ENCODE data around the gene NCS1.

Gene NCS1

GRCh38 chr9:130237076-130237475 is 64.9 kb downstream of the NCS1 start:
- no peaks in the 10 kb centered on the region for H3K27me3 ChIP-seq (ENCODE audit: control insufficient read depth, insufficient read depth, low read length)
- no peaks in the 10 kb centered on the region for H3K4me1 ChIP-seq (ENCODE audit: control insufficient read depth, low read depth, low read length)
- no peak overlapping the region for H3K4me3 ChIP-seq (ENCODE audit: low read length)
- no peak overlapping the region for H3K27ac ChIP-seq (ENCODE audit: low read length)
- peaks cover 4% of the 10 kb centered on the region for H3K36me3 ChIP-seq (ENCODE audit: control insufficient read depth, low read depth, low read length)
- H3K9me3 ChIP-seq (ENCODE audit: control insufficient read depth, low read depth, low read length) = no peaks in the 10 kb centered on the region
- H3K9ac ChIP-seq (ENCODE audit: low read length) = no peak overlapping the region

GRCh38 chr9:130237763-130238524 is 65.7 kb downstream of the NCS1 start:
- Histone ChIP-seq H3K36me3 (ENCODE audit: control insufficient read depth, low read depth, low read length) (peaks cover 4% of the 10 kb centered on the region), H3K9ac (ENCODE audit: low read length) (no peak overlapping the region), H3K9me3 (ENCODE audit: control insufficient read depth, low read depth, low read length) (no peaks in the 10 kb centered on the region), H3K4me1 (ENCODE audit: control insufficient read depth, low read depth, low read length) (peaks cover 3% of the 10 kb centered on the region), H3K27ac (ENCODE audit: low read length) (no peak overlapping the region), H3K4me3 (ENCODE audit: low read length) (no peak overlapping the region), H3K27me3 (ENCODE audit: control insufficient read depth, insufficient read depth, low read length) (peaks cover 4% of the 10 kb centered on the region)

- H3K9me3 ChIP-seq (ENCODE audit: control insufficient read depth, low read depth, low read length) = no peaks in the 10 kb centered on the region
- no peak overlapping the region for H3K27ac ChIP-seq (ENCODE audit: low read length)
- H3K4me3 ChIP-seq (ENCODE audit: low read length) = no peak overlapping the region
- H3K36me3 ChIP-seq (ENCODE audit: control insufficient read depth, low read depth, low read length) = peaks cover under 1% of the 10 kb centered on the region
- peaks cover 5% of the 10 kb centered on the region for H3K4me1 ChIP-seq (ENCODE audit: control insufficient read depth, low read depth, low read length)
- no peak overlapping the region for H3K9ac ChIP-seq (ENCODE audit: low read length)
- peaks cover 6% of the 10 kb centered on the region for H3K27me3 ChIP-seq (ENCODE audit: control insufficient read depth, insufficient read depth, low read length)
Measured at GRCh38 chr9:130239363-130239695, 67.1 kb downstream of the NCS1 start.

GRCh38 chr9:130239741-130240241 is 67.6 kb downstream of the NCS1 start:
- Histone ChIP-seq H3K27me3 (ENCODE audit: control insufficient read depth, insufficient read depth, low read length) (peaks cover 6% of the 10 kb centered on the region), H3K9ac (ENCODE audit: low read length) (no peak overlapping the region), H3K4me3 (ENCODE audit: low read length) (no peak overlapping the region), H3K9me3 (ENCODE audit: control insufficient read depth, low read depth, low read length) (no peaks in the 10 kb centered on the region), H3K4me1 (ENCODE audit: control insufficient read depth, low read depth, low read length) (peaks cover 5% of the 10 kb centered on the region), H3K27ac (ENCODE audit: low read length) (no peak overlapping the region), H3K36me3 (ENCODE audit: control insufficient read depth, low read depth, low read length) (no peaks in the 10 kb centered on the region)

- Histone ChIP-seq H3K27me3 (ENCODE audit: control insufficient read depth, insufficient read depth, low read length) (peaks cover 6% of the 10 kb centered on the region), H3K27ac (ENCODE audit: low read length) (no peak overlapping the region), H3K9me3 (ENCODE audit: control insufficient read depth, low read depth, low read length) (no peaks in the 10 kb centered on the region), H3K4me3 (ENCODE audit: low read length) (no peak overlapping the region), H3K9ac (ENCODE audit: low read length) (no peak overlapping the region), H3K4me1 (ENCODE audit: control insufficient read depth, low read depth, low read length) (peaks cover 5% of the 10 kb centered on the region), H3K36me3 (ENCODE audit: control insufficient read depth, low read depth, low read length) (no peaks in the 10 kb centered on the region)
Measured at GRCh38 chr9:130240410-130241197, 68.4 kb downstream of the NCS1 start.

GRCh38 chr9:130241198-130241535 is 69.0 kb downstream of the NCS1 start:
- Histone ChIP-seq H3K36me3 (ENCODE audit: control insufficient read depth, low read depth, low read length) (no peaks in the 10 kb centered on the region), H3K4me3 (ENCODE audit: low read length) (no peak overlapping the region), H3K4me1 (ENCODE audit: control insufficient read depth, low read depth, low read length) (peaks cover 5% of the 10 kb centered on the region), H3K27me3 (ENCODE audit: control insufficient read depth, insufficient read depth, low read length) (peaks cover 6% of the 10 kb centered on the region), H3K27ac (ENCODE audit: low read length) (no peak overlapping the region), H3K9ac (ENCODE audit: low read length) (no peak overlapping the region), H3K9me3 (ENCODE audit: control insufficient read depth, low read depth, low read length) (no peaks in the 10 kb centered on the region)

- H3K36me3 ChIP-seq (ENCODE audit: control insufficient read depth, low read depth, low read length) = no peaks in the 10 kb centered on the region
- peak overlapping the region; percentile 35 for H3K4me3 ChIP-seq (ENCODE audit: low read length)
- H3K27me3 ChIP-seq (ENCODE audit: control insufficient read depth, insufficient read depth, low read length) = peaks cover 6% of the 10 kb centered on the region
- no peak overlapping the region for H3K9ac ChIP-seq (ENCODE audit: low read length)
- peaks cover 5% of the 10 kb centered on the region for H3K4me1 ChIP-seq (ENCODE audit: control insufficient read depth, low read depth, low read length)
- H3K9me3 ChIP-seq (ENCODE audit: control insufficient read depth, low read depth, low read length) = no peaks in the 10 kb centered on the region
- no peak overlapping the region for H3K27ac ChIP-seq (ENCODE audit: low read length)
Measured at GRCh38 chr9:130242270-130243014, 70.2 kb downstream of the NCS1 start.

GRCh38 chr9:130243015-130243881 is 71.0 kb downstream of the NCS1 start:
- peak overlapping the region; percentile 35 for H3K4me3 ChIP-seq (ENCODE audit: low read length)

GRCh38 chr9:130243882-130244170 is 71.6 kb downstream of the NCS1 start:
- Histone ChIP-seq H3K9me3 (ENCODE audit: control insufficient read depth, low read depth, low read length) (no peaks in the 10 kb centered on the region), H3K36me3 (ENCODE audit: control insufficient read depth, low read depth, low read length) (no peaks in the 10 kb centered on the region), H3K4me3 (ENCODE audit: low read length) (no peak overlapping the region), H3K27me3 (ENCODE audit: control insufficient read depth, insufficient read depth, low read length) (peaks cover 6% of the 10 kb centered on the region), H3K27ac (ENCODE audit: low read length) (no peak overlapping the region), H3K9ac (ENCODE audit: low read length) (no peak overlapping the region), H3K4me1 (ENCODE audit: control insufficient read depth, low read depth, low read length) (peaks cover 5% of the 10 kb centered on the region)

More at GRCh38 chr9:130243015-130243881, 71.0 kb downstream of the NCS1 start:
- Histone ChIP-seq H3K4me1 (ENCODE audit: control insufficient read depth, low read depth, low read length) (peaks cover 5% of the 10 kb centered on the region), H3K36me3 (ENCODE audit: control insufficient read depth, low read depth, low read length) (no peaks in the 10 kb centered on the region), H3K9ac (ENCODE audit: low read length) (no peak overlapping the region), H3K27me3 (ENCODE audit: control insufficient read depth, insufficient read depth, low read length) (peaks cover 6% of the 10 kb centered on the region), H3K27ac (ENCODE audit: low read length) (no peak overlapping the region), H3K9me3 (ENCODE audit: control insufficient read depth, low read depth, low read length) (no peaks in the 10 kb centered on the region)

- no peak overlapping the region for H3K27ac ChIP-seq (ENCODE audit: low read length)
- H3K4me1 ChIP-seq (ENCODE audit: control insufficient read depth, low read depth, low read length) = peaks cover 5% of the 10 kb centered on the region
- H3K4me3 ChIP-seq (ENCODE audit: low read length) = no peak overlapping the region
- H3K27me3 ChIP-seq (ENCODE audit: control insufficient read depth, insufficient read depth, low read length) = peaks cover 6% of the 10 kb centered on the region
- H3K9ac ChIP-seq (ENCODE audit: low read length) = no peak overlapping the region
- H3K9me3 ChIP-seq (ENCODE audit: control insufficient read depth, low read depth, low read length) = no peaks in the 10 kb centered on the region
- no peaks in the 10 kb centered on the region for H3K36me3 ChIP-seq (ENCODE audit: control insufficient read depth, low read depth, low read length)
Measured at GRCh38 chr9:130244548-130245165, 72.5 kb downstream of the NCS1 start.

All from iPS-18a (cell line).